Thymus (tissue), 11 donors: Measurements from ENCODE around the gene FLT3. TPM values are rescaled to one million over a fixed set of nuclear protein-coding genes. Genes with fewer than 3 reads are reported as not detected.
"Not testable (repeated sequence)": the region's sequence is repeated elsewhere in the genome, so short reads cannot be mapped to it uniquely, and the experiment has no call there.

Experiments
- DNase-seq, 9 donors: peaks; one replicate each; pipeline ENCODE4 v3.0.0-alpha.2; 2013; ENCODE audit warnings: low spot score in 9 of 9, low read depth in 6 of 9, missing footprints in 1 of 9
- H3K27ac ChIP-seq, 2 donors: one replicate each; pipeline ENCODE4 v1.5.1; 2013; ENCODE audit warnings: control low read depth in 1 of 2, low read depth in 1 of 2, low read length in 1 of 2, mild to moderate bottlenecking in 1 of 2, moderate library complexity in 1 of 2
- H3K27me3 ChIP-seq, 2 donors: one replicate each; pipeline ENCODE4 v1.5.1; 2013; ENCODE audit warnings: low read length in 1 of 2; ENCODE audit not compliant: control insufficient read depth in 2 of 2, insufficient read depth in 1 of 2
- H3K36me3 ChIP-seq, 2 donors: one replicate each; pipeline ENCODE4 v1.5.1; 2013; ENCODE audit warnings: low read length in 1 of 2, mild to moderate bottlenecking in 1 of 2, moderate library complexity in 1 of 2; ENCODE audit not compliant: control insufficient read depth in 2 of 2, insufficient read depth in 2 of 2
- H3K4me1 ChIP-seq, 2 donors: one replicate each; pipeline ENCODE4 v1.5.1; 2013; ENCODE audit warnings: low read length in 2 of 2; ENCODE audit not compliant: control insufficient read depth in 2 of 2, insufficient read depth in 2 of 2
- H3K4me3 ChIP-seq, 2 donors: one replicate each; pipeline ENCODE4 v1.5.1; 2013; ENCODE audit warnings: low read length in 2 of 2, control low read depth in 1 of 2, mild to moderate bottlenecking in 1 of 2
- H3K9me3 ChIP-seq, 2 donors: one replicate each; pipeline ENCODE4 v1.5.1; 2013; ENCODE audit warnings: low read length in 1 of 2, mild to moderate bottlenecking in 1 of 2; ENCODE audit not compliant: control insufficient read depth in 2 of 2, insufficient read depth in 1 of 2
- WGBS: extraction: QIAGEN DNeasy Blood & Tissue Kit; methylation state at CpG from one replicate; pipeline ENCODE4 v1.1.7; 2013; 5-methylcytosine and 5-hydroxymethylcytosine counted together
- polyA plus RNA-seq: library from polyadenylated mRNA; stranded (reverse); fragments of 200-250 nt; gene quantifications from one replicate; pipeline ENCODE4 v1.2.3, GENCODE V29; 2013
- total RNA-seq: library from RNA; stranded (reverse); fragments of 120-200 nt; gene quantifications from one replicate; pipeline ENCODE4 v1.2.4, GENCODE V29; 2013
- donor health status: healthy.

Gene FLT3
- total and polyA plus RNA-seq, 2 donors = 8.3 to 11.6 TPM

DNA sequence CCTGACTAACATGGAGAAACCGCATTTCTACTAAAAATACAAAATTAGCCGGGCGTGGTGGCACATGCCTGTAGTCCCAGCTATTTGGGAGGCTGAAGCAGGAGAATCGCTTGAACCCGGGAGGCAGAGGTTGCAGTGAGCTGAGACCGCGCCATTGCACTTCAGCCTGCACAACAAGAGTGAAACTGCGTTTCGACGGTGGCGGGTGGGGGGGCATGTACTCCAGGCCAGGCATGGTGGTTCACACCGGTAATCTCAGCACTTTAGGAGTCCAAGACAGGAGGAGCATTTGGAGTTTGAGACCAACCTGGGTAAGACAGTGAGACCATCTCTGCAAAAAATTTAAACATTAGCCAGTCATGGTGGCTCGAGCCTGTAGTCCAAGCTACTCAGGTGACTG lies 136.2 kb downstream of the FLT3 start:
- not testable (repeated sequence) for H3K4me1 ChIP-seq, H3K4me3 ChIP-seq, H3K27ac ChIP-seq, DNase-seq, H3K9me3 ChIP-seq, H3K36me3 ChIP-seq
- 63% methylated on average over 13 of the region's 13 CpGs for WGBS
- peaks cover 91 to 100% of the 10 kb centered on the region in 2 donors for H3K27me3 ChIP-seq

- H3K4me3 ChIP-seq = no peak overlapping the region
- no peaks in the 10 kb centered on the region for H3K9me3 ChIP-seq
- H3K36me3 ChIP-seq = no peaks in the 10 kb centered on the region
- DNase-seq = no peak
- 70% methylated on average over 3 of the region's 3 CpGs for WGBS
- no peak overlapping the region for H3K27ac ChIP-seq
- peaks cover 91 to 100% of the 10 kb centered on the region in 2 donors for H3K27me3 ChIP-seq
- H3K4me1 ChIP-seq = peaks cover 0 to 3% of the 10 kb centered on the region in 2 donors
Observed at GRCh38 chr13:27963491-27963890, 136.9 kb downstream of the FLT3 start.

DNA sequence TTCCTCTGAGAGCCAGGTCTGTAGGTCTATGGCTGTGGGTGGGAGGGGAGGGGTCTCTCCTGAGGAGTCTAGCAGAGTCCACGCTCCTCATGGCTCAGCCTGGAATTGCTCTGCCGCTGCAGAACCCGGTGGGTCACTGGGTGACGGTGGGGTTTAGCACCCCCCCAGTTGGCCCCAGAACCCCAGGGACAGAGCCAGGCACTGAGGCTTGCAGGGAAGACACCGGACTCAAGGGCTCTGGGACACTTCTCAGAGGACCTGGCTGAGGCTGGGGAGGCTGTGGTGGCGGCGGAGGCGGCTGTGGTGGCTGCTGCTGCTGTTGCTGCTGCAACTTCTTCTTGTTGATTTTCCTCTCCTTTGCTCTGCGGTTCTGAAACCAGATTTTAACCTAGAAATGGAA lies 137.4 kb downstream of the FLT3 start:
- WGBS = 60% methylated on average over 9 of the region's 9 CpGs
- peaks cover 0 to 3% of the 10 kb centered on the region in 2 donors for H3K4me1 ChIP-seq
- no peak overlapping the region for H3K4me3 ChIP-seq
- H3K27ac ChIP-seq = no peak overlapping the region
- DNase-seq = no peak
- no peaks in the 10 kb centered on the region for H3K9me3 ChIP-seq
- H3K27me3 ChIP-seq = peaks cover 87 to 100% of the 10 kb centered on the region in 2 donors
- no peaks in the 10 kb centered on the region for H3K36me3 ChIP-seq

GRCh38 chr13:27962128-27962841 lies 138.1 kb downstream of the FLT3 start:
- H3K4me1 ChIP-seq = peaks cover 0 to 3% of the 10 kb centered on the region in 2 donors
- no peaks in the 10 kb centered on the region for H3K36me3 ChIP-seq
- no peak overlapping the region for H3K27ac ChIP-seq
- WGBS = 46% methylated on average over 6 of the region's 6 CpGs
- H3K4me3 ChIP-seq = no peak overlapping the region
- DNase-seq = no peak
- H3K27me3 ChIP-seq = peaks cover 83 to 100% of the 10 kb centered on the region in 2 donors
- no peaks in the 10 kb centered on the region for H3K9me3 ChIP-seq

GRCh38 chr13:27961227-27962085 lies 138.9 kb downstream of the FLT3 start:
- 6% methylated on average over 25 of the region's 25 CpGs for WGBS
- H3K9me3 ChIP-seq = no peaks in the 10 kb centered on the region
- peaks cover 81 to 100% of the 10 kb centered on the region in 2 donors for H3K27me3 ChIP-seq
- peak overlapping the region in 1 of 2 donors; percentile 9 for H3K4me3 ChIP-seq
- H3K36me3 ChIP-seq = no peaks in the 10 kb centered on the region
- no peak for DNase-seq
- peaks cover 0 to 3% of the 10 kb centered on the region in 2 donors for H3K4me1 ChIP-seq
- no peak overlapping the region for H3K27ac ChIP-seq

- peak in 3 of 9 donors; percentile 10 to 40 (median 36) for DNase-seq
- Histone ChIP-seq H3K9me3 (no peaks in the 10 kb centered on the region), H3K36me3 (no peaks in the 10 kb centered on the region), H3K27ac (no peak overlapping the region), H3K27me3 (peaks cover 76 to 100% of the 10 kb centered on the region in 2 donors), H3K4me3 (peak overlapping the region in 1 of 2 donors; percentile 9), H3K4me1 (peaks cover 0 to 3% of the 10 kb centered on the region in 2 donors)
- 2% methylated on average over 73 of the region's 73 CpGs for WGBS
Observed at GRCh38 chr13:27960362-27961226, 139.8 kb downstream of the FLT3 start.

DNA sequence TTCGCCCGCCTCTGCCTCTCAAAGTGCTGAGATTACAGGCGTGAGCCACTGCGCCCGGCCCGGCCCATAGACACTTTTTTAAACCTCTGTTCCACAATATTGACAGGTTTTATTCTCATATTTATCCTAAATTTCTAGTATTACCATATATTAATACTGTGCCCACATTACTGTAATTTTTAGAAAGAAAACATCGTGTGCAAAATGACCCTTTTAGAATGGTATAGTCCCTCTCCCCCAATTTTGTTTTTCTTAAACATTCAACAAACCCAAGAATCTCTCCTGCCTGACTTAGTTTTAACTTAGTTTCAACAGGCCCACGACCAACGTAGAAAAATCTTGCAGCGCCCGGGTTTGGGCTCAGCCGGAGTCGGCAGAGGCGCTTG lies 140.4 kb downstream of the FLT3 start:
- no peak for DNase-seq
- Histone ChIP-seq H3K27me3 (peaks cover 72 to 100% of the 10 kb centered on the region in 2 donors), H3K4me1 (peaks cover 0 to 3% of the 10 kb centered on the region in 2 donors), H3K4me3 (no peak overlapping the region), H3K27ac (no peak overlapping the region), H3K36me3 (no peaks in the 10 kb centered on the region), H3K9me3 (no peaks in the 10 kb centered on the region)
- WGBS = 26% methylated on average over 14 of the region's 14 CpGs

GRCh38 chr13:27956576-27957300 lies 143.6 kb downstream of the FLT3 start:
- no peak overlapping the region for H3K4me3 ChIP-seq
- no peaks in the 10 kb centered on the region for H3K36me3 ChIP-seq
- no peaks in the 10 kb centered on the region for H3K9me3 ChIP-seq
- no peak for DNase-seq
- H3K27me3 ChIP-seq = peaks cover 68 to 96% of the 10 kb centered on the region in 2 donors
- H3K27ac ChIP-seq = no peak overlapping the region
- 28% methylated on average over 5 of the region's 5 CpGs for WGBS
- peaks cover 0 to 14% of the 10 kb centered on the region in 2 donors for H3K4me1 ChIP-seq
